HG03280 (cell line): ENCODE measurements around the gene TMEM209.
A peak's percentile ranks its signal among the peaks of the same experiment; 100 is the strongest.
"Not testable (repeated sequence)": the region's sequence is repeated elsewhere in the genome, so short reads cannot be mapped to it uniquely, and the experiment has no call there.

Experiments used
- ATAC-seq: cut with Tn5 transposase; IDR thresholded peaks from one replicate; pipeline ENCODE4 v1.9.1; 2021; ENCODE audit warnings: mild to moderate bottlenecking, moderate library complexity; ENCODE audit not compliant: unreplicated experiment

Gene TMEM209

GRCh38 chr7:130218806-130219620, 13.8 kb upstream of the TMEM209 start:
- ATAC-seq, result no peak

GRCh38 chr7:130216750-130217149, 11.5 kb upstream of the TMEM209 start:
- no peak for ATAC-seq

GRCh38 chr7:130216025-130216424, 10.8 kb upstream of the TMEM209 start:
- no peak for ATAC-seq

- ATAC-seq, result no peak
Observed at GRCh38 chr7:130213828-130214227, 8.6 kb upstream of the TMEM209 start.

- no peak for ATAC-seq
Observed at GRCh38 chr7:130210181-130210935, 5.2 kb upstream of the TMEM209 start.

GRCh38 chr7:130208516-130208915, 3.3 kb upstream of the TMEM209 start:
- no peak for ATAC-seq

GRCh38 chr7:130207642-130208041, 2.4 kb upstream of the TMEM209 start, which contains the start of gene SSMEM1:
SSMEM1 (plus strand) TSS chr7:130207860; CDS start chr7:130207911, 51 bp downstream.
- ATAC-seq, result no peak

GRCh38 chr7:130207033-130207432, 1.8 kb upstream of the TMEM209 start:
- ATAC-seq, result no peak

GRCh38 chr7:130201796-130202195, 3.4 kb downstream of the TMEM209 start:
- no peak for ATAC-seq

- no peak for ATAC-seq
Observed at GRCh38 chr7:130197094-130197493, 8.1 kb downstream of the TMEM209 start.

GRCh38 chr7:130196476-130196875, 8.7 kb downstream of the TMEM209 start:
- no peak for ATAC-seq

- ATAC-seq, result no peak
Observed at GRCh38 chr7:130195396-130195795, 9.8 kb downstream of the TMEM209 start.

- ATAC-seq, result no peak
Observed at GRCh38 chr7:130191791-130192190, 13.4 kb downstream of the TMEM209 start.

- ATAC-seq, result no peak
Observed at GRCh38 chr7:130189343-130189742, 15.9 kb downstream of the TMEM209 start.

GRCh38 chr7:130187360-130187759, 17.8 kb downstream of the TMEM209 start:
- ATAC-seq, result no peak

- ATAC-seq, result not testable (repeated sequence)
Observed at GRCh38 chr7:130184349-130184748, 20.9 kb downstream of the TMEM209 start.

- ATAC-seq, result peak; percentile 80
Observed at GRCh38 chr7:130182990-130183389, 22.2 kb downstream of the TMEM209 start.

- ATAC-seq, result no peak
Observed at GRCh38 chr7:130181263-130181605, 24.0 kb downstream of the TMEM209 start.

GRCh38 chr7:130180571-130181262, 24.5 kb downstream of the TMEM209 start:
- no peak for ATAC-seq

- no peak for ATAC-seq
Observed at GRCh38 chr7:130179631-130180030, 25.6 kb downstream of the TMEM209 start.

- no peak for ATAC-seq
Observed at GRCh38 chr7:130178251-130178650, 27.0 kb downstream of the TMEM209 start.
